Skeletal muscle satellite cell (primary cell): Measurements from ENCODE around the gene PDCD10.

Source experiments
- H3K27me3 ChIP-seq: 2 replicates; pipeline ENCODE4 v1.7.0; 2013; ENCODE audit warnings: low read length; ENCODE audit not compliant: control insufficient read depth, insufficient read depth
- H3K36me3 ChIP-seq: 2 replicates; pipeline ENCODE4 v1.7.0; 2013; ENCODE audit warnings: mild to moderate bottlenecking, control low read depth, low read length; ENCODE audit not compliant: insufficient read depth
- H3K4me1 ChIP-seq: 2 replicates; pipeline ENCODE4 v1.7.0; 2013; ENCODE audit warnings: low read length; ENCODE audit not compliant: control insufficient read depth, insufficient read depth
- H3K4me2 ChIP-seq: 2 replicates; pipeline ENCODE4 v1.7.0; 2013; ENCODE audit warnings: mild to moderate bottlenecking, low read length
- H3K4me3 ChIP-seq: 2 replicates; pipeline ENCODE4 v1.7.0; 2013; ENCODE audit warnings: low read length
- H3K9ac ChIP-seq: 2 replicates; pipeline ENCODE4 v1.7.0; 2013; ENCODE audit warnings: mild to moderate bottlenecking, low read depth, low read length, moderate library complexity
- H3K9me3 ChIP-seq: replicated peaks from 2 replicates; pipeline ENCODE4 v1.7.0; 2013; ENCODE audit warnings: mild to moderate bottlenecking, control low read depth, low read length

The PDCD10 gene

DNA sequence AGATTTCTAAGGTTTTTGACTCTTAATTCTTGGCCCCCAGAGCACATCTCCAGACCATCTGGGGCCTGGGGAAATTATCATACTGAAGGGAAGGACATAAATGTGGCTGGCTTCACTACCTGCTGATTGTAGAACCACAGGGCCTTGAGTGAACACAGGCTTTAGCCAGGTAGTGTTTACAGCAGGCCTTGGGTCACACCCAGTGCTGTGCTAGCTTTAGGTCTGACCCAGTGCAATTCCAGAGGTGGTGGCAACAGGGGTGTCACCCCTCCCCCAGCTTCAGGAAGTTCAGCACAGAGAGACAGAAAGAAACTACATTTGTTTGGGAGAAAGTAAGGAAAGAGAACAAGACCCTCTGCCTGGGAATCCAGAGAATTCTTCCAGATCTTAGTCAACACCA is 24.1 kb downstream of the PDCD10 start:
- no peak overlapping the region for H3K4me2 ChIP-seq
- H3K9ac ChIP-seq: no peak overlapping the region
- H3K27me3 ChIP-seq: no peaks in the 10 kb centered on the region
- peaks cover 25% of the 10 kb centered on the region for H3K36me3 ChIP-seq
- no peak overlapping the region for H3K4me3 ChIP-seq
- peaks cover 10% of the 10 kb centered on the region for H3K4me1 ChIP-seq
- no peaks in the 10 kb centered on the region for H3K9me3 ChIP-seq

- Histone ChIP-seq H3K4me2 (no peak overlapping the region), H3K4me3 (no peak overlapping the region), H3K36me3 (peaks cover 25% of the 10 kb centered on the region), H3K4me1 (peaks cover 13% of the 10 kb centered on the region), H3K9ac (no peak overlapping the region), H3K9me3 (no peaks in the 10 kb centered on the region), H3K27me3 (no peaks in the 10 kb centered on the region)
These were observed 25.0 kb downstream of the PDCD10 start for GRCh38 chr3:167709690-167710089.

DNA sequence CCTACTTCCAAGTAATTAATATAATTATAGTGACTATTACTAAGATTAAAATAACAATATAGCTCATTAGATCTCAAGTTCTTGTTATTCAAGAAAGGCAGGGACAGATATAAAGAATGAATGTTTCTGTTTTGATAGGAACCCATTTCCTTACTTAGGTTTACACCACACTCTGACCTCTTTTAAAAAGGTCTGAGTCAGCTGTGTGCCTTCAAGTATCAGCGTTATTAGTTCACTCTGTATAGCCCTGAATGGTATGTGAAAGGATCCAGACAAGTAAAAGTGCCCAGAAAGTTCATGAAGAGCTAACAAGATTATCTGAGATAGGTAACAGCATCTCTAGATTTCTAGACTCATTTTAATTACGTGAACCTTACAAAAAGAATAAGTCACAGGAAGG is 28.9 kb downstream of the PDCD10 start:
- H3K4me2 ChIP-seq: no peak overlapping the region

GRCh38 chr3:167700926-167701325 is 33.8 kb downstream of the PDCD10 start:
- no peaks in the 10 kb centered on the region for H3K27me3 ChIP-seq
- peaks cover 23% of the 10 kb centered on the region for H3K36me3 ChIP-seq
- no peak overlapping the region for H3K9ac ChIP-seq
- H3K4me3 ChIP-seq: no peak overlapping the region
- H3K9me3 ChIP-seq: no peaks in the 10 kb centered on the region
- no peak overlapping the region for H3K4me2 ChIP-seq
- peaks cover 10% of the 10 kb centered on the region for H3K4me1 ChIP-seq

More for the DNA sequence above, 28.9 kb downstream of the PDCD10 start:
- Histone ChIP-seq H3K4me3 (no peak overlapping the region), H3K4me1 (peaks cover 16% of the 10 kb centered on the region), H3K9me3 (no peaks in the 10 kb centered on the region), H3K9ac (no peak overlapping the region), H3K27me3 (no peaks in the 10 kb centered on the region), H3K36me3 (peaks cover 31% of the 10 kb centered on the region)

- H3K4me1 ChIP-seq: peaks cover 3% of the 10 kb centered on the region
- no peaks in the 10 kb centered on the region for H3K27me3 ChIP-seq
- peaks cover 31% of the 10 kb centered on the region for H3K36me3 ChIP-seq
- no peaks in the 10 kb centered on the region for H3K9me3 ChIP-seq
- H3K4me3 ChIP-seq: no peak overlapping the region
- no peak overlapping the region for H3K4me2 ChIP-seq
- no peak overlapping the region for H3K9ac ChIP-seq
These were observed 34.6 kb downstream of the PDCD10 start for GRCh38 chr3:167700046-167700445.

DNA sequence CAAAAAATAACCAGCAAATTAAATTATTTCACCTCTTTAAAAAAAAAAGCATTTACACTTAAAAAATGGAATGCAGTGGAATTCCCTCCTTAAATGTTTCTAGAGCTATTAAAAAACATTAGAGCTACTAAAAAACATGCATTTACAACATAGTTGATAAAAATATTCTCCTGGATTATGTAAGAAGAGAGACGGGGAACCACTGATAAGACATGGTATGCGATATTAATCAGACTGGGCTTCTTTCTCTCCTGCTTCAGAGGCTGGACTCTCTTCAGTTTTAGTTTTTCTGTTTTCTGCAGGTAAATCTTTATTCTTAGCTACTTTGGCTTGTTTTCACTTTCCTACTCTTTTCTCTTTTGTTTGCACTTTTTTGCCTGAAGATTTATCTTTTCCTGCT is 40.6 kb downstream of the PDCD10 start:
- no peaks in the 10 kb centered on the region for H3K4me1 ChIP-seq
- no peak overlapping the region for H3K4me3 ChIP-seq
- H3K9me3 ChIP-seq: no peaks in the 10 kb centered on the region
- no peak overlapping the region for H3K4me2 ChIP-seq
- peaks cover 42% of the 10 kb centered on the region for H3K36me3 ChIP-seq
- no peak overlapping the region for H3K9ac ChIP-seq
- H3K27me3 ChIP-seq: no peaks in the 10 kb centered on the region

DNA sequence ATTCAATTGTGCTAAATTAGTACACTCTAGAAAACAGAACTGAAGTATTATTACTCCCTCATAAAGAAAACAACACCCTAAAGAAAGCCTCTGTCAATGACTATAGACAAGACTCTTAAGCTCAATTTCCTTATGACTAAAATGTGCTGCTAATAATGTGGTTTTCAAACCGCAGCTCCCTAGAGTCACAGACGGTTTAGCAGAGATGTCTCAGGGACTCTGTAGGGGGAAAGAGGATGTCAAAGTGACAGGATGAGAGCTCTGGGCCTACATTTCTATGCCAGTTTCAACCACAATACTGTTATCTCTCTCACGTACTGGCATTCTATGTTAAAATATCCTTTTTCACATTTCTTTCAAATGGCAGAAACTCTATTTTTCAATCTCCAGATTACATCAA is 43.3 kb downstream of the PDCD10 start:
- no peaks in the 10 kb centered on the region for H3K9me3 ChIP-seq
- no peaks in the 10 kb centered on the region for H3K27me3 ChIP-seq
- H3K4me1 ChIP-seq: no peaks in the 10 kb centered on the region
- peaks cover 40% of the 10 kb centered on the region for H3K36me3 ChIP-seq
- no peak overlapping the region for H3K4me2 ChIP-seq
- H3K4me3 ChIP-seq: no peak overlapping the region
- no peak overlapping the region for H3K9ac ChIP-seq

DNA sequence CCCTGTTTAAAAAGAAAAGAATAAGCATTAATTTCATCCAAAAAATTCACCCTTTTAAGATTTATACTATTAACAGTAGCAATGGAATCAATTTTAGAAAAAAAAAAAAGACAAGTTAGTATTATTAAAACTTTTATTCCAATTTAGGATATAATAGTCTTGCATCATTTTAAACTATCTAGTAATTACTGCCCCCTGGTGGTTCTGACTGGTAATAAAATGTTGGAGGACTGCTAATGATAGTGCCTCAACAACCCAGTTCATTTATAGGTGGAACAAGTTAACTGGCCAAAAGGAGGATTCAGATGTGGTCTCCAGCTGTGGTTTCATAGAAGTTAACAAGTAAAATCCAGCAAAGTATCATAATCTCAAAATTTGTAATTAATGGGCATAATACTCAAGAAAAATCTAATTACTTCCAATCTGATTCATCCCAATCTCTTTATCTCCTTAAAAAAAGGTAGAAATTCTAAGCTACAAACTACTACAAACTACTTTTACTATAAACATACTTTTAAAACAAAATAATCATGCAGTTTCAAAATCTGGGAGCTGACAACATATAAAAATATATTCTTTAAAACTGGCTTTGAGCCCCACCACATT is 50.2 kb downstream of the PDCD10 start:
- Histone ChIP-seq H3K4me2 (no peak overlapping the region), H3K9ac (no peak overlapping the region), H3K9me3 (no peaks in the 10 kb centered on the region), H3K27me3 (no peaks in the 10 kb centered on the region), H3K36me3 (peaks cover 36% of the 10 kb centered on the region), H3K4me1 (no peaks in the 10 kb centered on the region), H3K4me3 (no peak overlapping the region)

DNA sequence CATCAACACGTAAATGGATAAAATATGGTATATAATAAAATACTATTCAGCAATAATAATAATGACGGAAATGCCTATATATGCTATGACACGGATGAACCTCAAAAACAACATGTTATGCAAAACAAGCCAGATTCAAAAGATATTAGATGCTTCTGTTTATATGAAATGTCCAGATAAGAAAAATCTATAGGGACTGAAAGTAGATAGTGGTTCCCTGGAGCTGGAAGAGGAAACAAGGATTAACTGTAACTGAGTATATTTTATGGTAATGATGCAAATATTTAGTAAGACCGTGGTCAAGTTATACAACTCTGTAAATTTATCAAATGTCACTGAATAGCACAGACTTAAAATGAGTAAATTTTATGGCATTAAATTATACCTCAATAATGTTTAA is 55.2 kb downstream of the PDCD10 start:
- Histone ChIP-seq H3K27me3 (no peaks in the 10 kb centered on the region), H3K9me3 (no peaks in the 10 kb centered on the region), H3K9ac (no peak overlapping the region), H3K4me2 (no peak overlapping the region), H3K36me3 (peaks cover 31% of the 10 kb centered on the region), H3K4me3 (no peak overlapping the region), H3K4me1 (no peaks in the 10 kb centered on the region)

GRCh38 chr3:167675848-167676247 is 58.8 kb downstream of the PDCD10 start:
- H3K27me3 ChIP-seq: no peaks in the 10 kb centered on the region
- peaks cover 25% of the 10 kb centered on the region for H3K36me3 ChIP-seq

DNA sequence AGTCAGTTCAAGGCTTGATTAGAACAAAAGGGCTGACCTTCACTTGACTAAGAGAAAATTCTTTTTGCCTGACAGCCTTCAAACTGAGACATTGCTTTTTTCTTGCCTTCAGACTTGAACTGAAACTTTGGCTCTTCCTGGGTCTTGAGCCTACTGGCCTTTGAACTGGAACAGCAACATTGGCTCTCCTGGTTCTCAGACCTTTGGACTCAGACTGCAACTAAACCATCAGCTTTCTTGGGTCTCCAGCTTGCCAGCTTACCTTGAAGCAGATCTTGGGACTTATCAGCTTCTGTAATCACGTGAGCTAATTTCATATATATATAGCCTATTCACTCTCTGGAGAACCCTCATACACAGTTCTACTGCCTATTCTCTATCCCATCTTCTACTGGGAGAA is 61.5 kb downstream of the PDCD10 start:
- peaks cover 21% of the 10 kb centered on the region for H3K36me3 ChIP-seq
- H3K9ac ChIP-seq: no peak overlapping the region
- H3K4me3 ChIP-seq: no peak overlapping the region
- H3K27me3 ChIP-seq: no peaks in the 10 kb centered on the region
- H3K4me1 ChIP-seq: no peaks in the 10 kb centered on the region
- no peak overlapping the region for H3K4me2 ChIP-seq
- H3K9me3 ChIP-seq: no peaks in the 10 kb centered on the region

More at GRCh38 chr3:167675848-167676247, 58.8 kb downstream of the PDCD10 start:
- Histone ChIP-seq H3K4me2 (no peak overlapping the region), H3K4me1 (no peaks in the 10 kb centered on the region), H3K9ac (no peak overlapping the region), H3K9me3 (no peaks in the 10 kb centered on the region), H3K4me3 (no peak overlapping the region)

- H3K36me3 ChIP-seq: peaks cover 21% of the 10 kb centered on the region
- H3K4me1 ChIP-seq: no peaks in the 10 kb centered on the region
- no peak overlapping the region for H3K4me3 ChIP-seq
- H3K9ac ChIP-seq: no peak overlapping the region
- no peaks in the 10 kb centered on the region for H3K9me3 ChIP-seq
- no peak overlapping the region for H3K4me2 ChIP-seq
- no peaks in the 10 kb centered on the region for H3K27me3 ChIP-seq
These were observed 62.7 kb downstream of the PDCD10 start for GRCh38 chr3:167671878-167672427.
